Activated B cell treated with CpG ODN at 0.5 μM for 24 hours (primary cell): ENCODE results near the gene PLXDC1. TPM values are rescaled to one million over a fixed set of nuclear protein-coding genes. Genes with fewer than 3 reads are reported as not detected.
"Not testable (repeated sequence)": the region's sequence is repeated elsewhere in the genome, so short reads cannot be mapped to it uniquely, and the experiment has no call there.

Experiments
- ATAC-seq: fragments of 200-7000 bp; cut with Tn5 transposase; one replicate; pipeline ENCODE4 v1.10.0; 2021; ENCODE audit warnings: low read depth, mild to moderate bottlenecking, moderate library complexity
- CTCF ChIA-PET: fragments of 350-600 bp; sonication (Branson Sonifier 250); formaldehyde crosslinking; loops from one replicate; lab custom pipeline; 2021; ENCODE audit warnings: antibody characterized with exemption; lab: Charles Lee
- POLR2A ChIA-PET: fragments of 350-600 bp; sonication (Branson Sonifier 250); formaldehyde crosslinking; loops from one replicate; lab custom pipeline; 2021; ENCODE audit warnings: antibody characterized with exemption; lab: Charles Lee
- DNase-seq: peaks from one replicate; pipeline ENCODE4 v3.0.0; 2022
- H3K27ac Mint-ChIP-seq: one replicate; pipeline ENCODE4 v1.8.0; 2020; ENCODE audit warnings: mixed read lengths
- H3K27me3 Mint-ChIP-seq: one replicate; pipeline ENCODE4 v1.8.0; 2021; ENCODE audit warnings: mixed read lengths
- H3K36me3 Mint-ChIP-seq: one replicate; pipeline ENCODE4 v1.8.0; 2021; ENCODE audit warnings: low read depth, mixed read lengths
- H3K4me1 Mint-ChIP-seq: one replicate; pipeline ENCODE4 v1.8.0; 2021; ENCODE audit warnings: mixed read lengths
- H3K4me3 Mint-ChIP-seq: one replicate; pipeline ENCODE4 v1.8.0; 2020; ENCODE audit warnings: mild to moderate bottlenecking, mixed read lengths
- H3K9me3 Mint-ChIP-seq: one replicate; pipeline ENCODE4 v1.8.0; 2020; ENCODE audit warnings: mixed read lengths
- intact Hi-C: fragments of 100-400 bp; cut with micrococcal nuclease; formaldehyde crosslinking; loops from one replicate; pipeline ENCODE4 v1.15.1; 2024
- total RNA-seq: library from RNA; stranded (reverse); gene quantifications from 2 replicates; pipeline ENCODE4 v1.2.3, GENCODE V29; 2022
- TF ChIP-seq, protein P1 (sequence below): fragments of 200-600 bp; IDR thresholded peaks from one replicate; pipeline ENCODE4 v1.8.0; 2022; ENCODE audit warnings: antibody characterized with exemption, mild to moderate bottlenecking

PLXDC1 gene
- total RNA-seq, 1 donor from 2014 or later = not detected

DNA sequence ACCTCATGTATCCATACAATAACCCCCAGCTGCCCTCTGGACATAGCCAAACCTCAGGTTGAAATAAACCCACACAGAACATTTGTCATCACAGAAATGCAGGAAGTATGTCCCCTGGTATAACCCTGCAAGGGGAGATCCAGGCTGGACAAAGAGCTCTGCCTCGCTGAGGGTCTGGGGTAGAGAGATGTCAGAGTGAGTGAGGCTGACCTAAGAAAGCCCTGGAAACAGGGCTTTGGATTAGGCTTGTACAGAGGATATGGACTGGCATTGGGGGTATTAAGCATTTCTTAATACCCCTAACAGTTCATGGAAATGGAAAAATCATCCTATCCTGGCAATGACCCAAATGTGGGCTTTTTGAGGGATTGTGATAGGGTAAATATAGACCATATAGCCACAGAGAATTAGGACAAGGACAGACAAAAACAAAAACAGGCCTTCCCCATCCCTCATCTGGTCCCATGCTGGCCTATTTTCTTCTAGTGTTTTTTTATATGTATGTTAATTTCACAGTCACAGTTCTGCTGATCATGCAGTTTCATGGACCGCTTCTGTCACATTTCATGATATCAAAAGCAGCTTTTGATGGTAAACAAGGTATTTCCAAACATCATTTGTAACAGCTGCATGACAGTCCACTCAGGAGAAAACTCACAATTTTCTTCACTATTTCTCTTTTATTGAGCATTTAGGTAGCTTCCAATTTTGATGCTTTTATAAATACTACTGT lies 26.1 kb downstream of the PLXDC1 start:
- ATAC-seq (no peak), DNase-seq (no peak)
- TF ChIP-seq, protein P1, sequence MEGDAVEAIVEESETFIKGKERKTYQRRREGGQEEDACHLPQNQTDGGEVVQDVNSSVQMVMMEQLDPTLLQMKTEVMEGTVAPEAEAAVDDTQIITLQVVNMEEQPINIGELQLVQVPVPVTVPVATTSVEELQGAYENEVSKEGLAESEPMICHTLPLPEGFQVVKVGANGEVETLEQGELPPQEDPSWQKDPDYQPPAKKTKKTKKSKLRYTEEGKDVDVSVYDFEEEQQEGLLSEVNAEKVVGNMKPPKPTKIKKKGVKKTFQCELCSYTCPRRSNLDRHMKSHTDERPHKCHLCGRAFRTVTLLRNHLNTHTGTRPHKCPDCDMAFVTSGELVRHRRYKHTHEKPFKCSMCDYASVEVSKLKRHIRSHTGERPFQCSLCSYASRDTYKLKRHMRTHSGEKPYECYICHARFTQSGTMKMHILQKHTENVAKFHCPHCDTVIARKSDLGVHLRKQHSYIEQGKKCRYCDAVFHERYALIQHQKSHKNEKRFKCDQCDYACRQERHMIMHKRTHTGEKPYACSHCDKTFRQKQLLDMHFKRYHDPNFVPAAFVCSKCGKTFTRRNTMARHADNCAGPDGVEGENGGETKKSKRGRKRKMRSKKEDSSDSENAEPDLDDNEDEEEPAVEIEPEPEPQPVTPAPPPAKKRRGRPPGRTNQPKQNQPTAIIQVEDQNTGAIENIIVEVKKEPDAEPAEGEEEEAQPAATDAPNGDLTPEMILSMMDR = no peak
- no peak overlapping the region for H3K27ac Mint-ChIP-seq
- ChIA-PET CTCF (no interaction called here), POLR2A (no interaction called here)
- no peaks in the 10 kb centered on the region for H3K27me3 Mint-ChIP-seq
- H3K9me3 Mint-ChIP-seq = no peaks in the 10 kb centered on the region
- H3K36me3 Mint-ChIP-seq = no peaks in the 10 kb centered on the region
- no peaks in the 10 kb centered on the region for H3K4me1 Mint-ChIP-seq
- H3K4me3 Mint-ChIP-seq = no peak overlapping the region
- intact Hi-C loops = no loop called here

DNA sequence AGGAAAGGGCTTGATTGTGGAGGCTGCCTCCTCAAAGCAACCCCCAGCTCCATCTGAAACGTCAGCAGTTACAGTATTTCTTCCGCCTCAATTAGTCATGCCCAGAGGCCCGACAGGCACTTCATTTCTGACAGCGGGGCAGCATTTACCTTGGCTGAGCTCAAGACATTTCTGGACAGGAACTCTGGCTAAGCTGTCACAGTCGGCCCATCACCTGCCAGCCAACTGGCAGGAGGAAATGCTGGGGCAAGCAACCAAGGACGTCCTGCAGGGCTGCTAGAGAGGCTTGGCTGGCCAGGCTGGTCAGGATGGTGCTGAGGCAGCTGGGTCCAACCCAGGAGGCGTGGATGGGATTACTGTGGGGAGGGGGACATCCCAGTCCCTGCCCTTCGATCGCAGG lies 27.8 kb downstream of the PLXDC1 start:
- no peak overlapping the region for H3K27ac Mint-ChIP-seq
- no peaks in the 10 kb centered on the region for H3K36me3 Mint-ChIP-seq
- no peak overlapping the region for H3K4me3 Mint-ChIP-seq
- no peak for DNase-seq
- POLR2A ChIA-PET = no interaction called here
- TF ChIP-seq, protein P1 = no peak
- peaks cover 13% of the 10 kb centered on the region for H3K4me1 Mint-ChIP-seq
- ATAC-seq = no peak
- CTCF ChIA-PET = no interaction called here
- no peaks in the 10 kb centered on the region for H3K27me3 Mint-ChIP-seq
- H3K9me3 Mint-ChIP-seq = no peaks in the 10 kb centered on the region
- intact Hi-C loops = no loop called here

DNA sequence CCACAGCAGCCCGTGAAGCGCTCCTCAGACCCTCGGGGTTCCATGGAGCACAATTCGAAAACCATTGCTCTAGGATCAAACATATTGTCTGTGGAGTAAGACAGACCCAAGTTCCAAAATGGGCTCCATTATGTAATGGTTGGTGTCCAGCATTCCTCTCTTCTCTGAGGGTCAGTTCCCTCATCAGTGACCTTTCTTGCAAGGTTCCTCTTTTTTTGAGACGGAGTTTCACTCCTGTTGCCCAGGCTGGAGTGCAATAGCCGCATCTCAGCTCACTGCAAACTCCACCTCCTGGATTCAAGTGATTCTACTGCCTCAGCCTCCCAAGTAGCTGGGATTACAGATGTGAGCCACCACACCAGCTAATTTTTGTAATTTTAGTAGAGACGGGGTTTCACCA lies 28.4 kb downstream of the PLXDC1 start:
- H3K4me3 Mint-ChIP-seq = no peak overlapping the region

DNA sequence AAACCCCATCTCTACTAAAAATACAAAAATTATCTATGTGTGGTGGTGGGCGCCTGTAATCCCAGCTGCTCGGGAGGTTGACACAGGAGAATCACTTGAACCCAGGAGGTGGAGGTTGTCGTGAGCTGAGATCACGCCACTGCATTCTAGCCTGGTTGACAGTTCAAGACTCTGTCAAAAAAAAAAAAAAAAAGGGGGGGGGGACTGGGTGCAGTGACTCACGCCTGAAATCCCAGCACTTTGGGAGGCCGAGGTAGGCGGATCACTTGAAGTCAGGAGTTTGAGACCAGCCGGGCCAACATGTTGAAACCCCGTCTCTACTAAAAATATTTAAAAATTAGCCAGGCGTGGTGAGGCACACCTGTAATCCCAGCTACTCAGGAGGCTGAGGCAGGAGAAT lies 29.5 kb downstream of the PLXDC1 start:
- H3K4me1 Mint-ChIP-seq = peaks cover 23% of the 10 kb centered on the region
- DNase-seq, H3K9me3 Mint-ChIP-seq, ATAC-seq, H3K27me3 Mint-ChIP-seq, H3K27ac Mint-ChIP-seq, H3K4me3 Mint-ChIP-seq, intact Hi-C loops, H3K36me3 Mint-ChIP-seq: not testable (repeated sequence)
- CTCF ChIA-PET = interaction anchor here (0.6 kb wide), 1 partner anchor 264 kb away, joined by 3 read pairs; no protein-coding TSS in a partner anchor
- POLR2A ChIA-PET = interaction anchor here (0.7 to 0.8 kb wide), 2 partner anchors 32 to 213 kb away, joined by 7 to 9 read pairs; no protein-coding TSS in a partner anchor

More for the DNA sequence above, 28.4 kb downstream of the PLXDC1 start:
- Mint-ChIP-seq H3K9me3 (no peaks in the 10 kb centered on the region), H3K36me3 (no peaks in the 10 kb centered on the region), H3K27me3 (no peaks in the 10 kb centered on the region), H3K4me1 (peaks cover 19% of the 10 kb centered on the region), H3K27ac (no peak overlapping the region)
- DNase-seq (no peak), ATAC-seq (no peak)
- ChIA-PET CTCF (no interaction called here), POLR2A (interaction anchor here (0.9 kb wide), 1 partner anchor 30 kb away, joined by 5 read pairs; no protein-coding TSS in a partner anchor)
- intact Hi-C loops = no loop called here
- TF ChIP-seq, protein P1 = no peak

DNA sequence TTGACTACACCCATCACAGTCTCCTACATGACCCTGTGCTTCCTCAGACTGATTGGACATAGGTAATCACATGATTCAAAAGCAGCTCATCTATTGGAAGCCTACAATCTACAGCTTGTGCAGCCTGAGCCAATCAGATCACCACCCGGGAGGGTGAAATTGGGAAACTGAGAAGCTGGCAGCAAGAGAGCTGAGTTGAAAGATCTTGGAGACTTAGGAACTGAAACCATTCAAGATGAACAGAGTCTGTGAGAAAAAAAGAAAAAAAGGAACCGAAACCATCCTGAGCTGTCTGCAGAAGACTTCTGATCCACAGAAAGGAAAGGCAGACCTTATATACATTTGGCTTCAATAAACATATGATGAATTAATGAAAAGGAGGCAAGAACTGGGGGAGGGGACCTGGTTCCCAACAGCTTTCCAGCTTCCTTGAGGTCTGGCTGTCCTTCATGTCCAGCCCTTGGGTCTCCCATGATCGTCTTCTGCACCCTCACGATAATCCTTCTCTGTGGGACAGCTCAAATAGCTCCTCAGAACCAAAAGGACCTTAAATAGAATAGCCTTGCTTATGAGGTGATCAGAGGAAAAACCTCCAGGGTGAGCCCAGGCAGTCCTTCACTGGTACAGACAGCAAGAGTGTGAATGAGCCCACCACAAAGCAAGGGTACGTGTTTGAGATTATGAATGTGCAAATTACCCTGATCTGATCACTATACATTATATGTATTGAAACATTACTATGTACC lies 32.6 kb downstream of the PLXDC1 start:
- TF ChIP-seq, protein P1 = no peak
- no peaks in the 10 kb centered on the region for H3K27me3 Mint-ChIP-seq
- H3K4me3 Mint-ChIP-seq = peak overlapping the region; percentile 56
- ATAC-seq (peak; percentile 90), DNase-seq (peak; percentile 25)
- peaks cover 23% of the 10 kb centered on the region for H3K4me1 Mint-ChIP-seq
- H3K27ac Mint-ChIP-seq = no peak overlapping the region
- intact Hi-C loops = no loop called here
- no peaks in the 10 kb centered on the region for H3K9me3 Mint-ChIP-seq
- ChIA-PET CTCF (interaction anchor here (1.0 kb wide), 1 partner anchor 34 kb away, joined by 4 read pairs; no protein-coding TSS in a partner anchor), POLR2A (interaction anchor here (0.6 to 1.3 kb wide), 7 partner anchors 14 to 862 kb away, joined by 3 to 5 read pairs (median 3); partner anchors contain the start of gene FBXO47)
- H3K36me3 Mint-ChIP-seq = no peaks in the 10 kb centered on the region
